HCT116 (cell line): Measurements from ENCODE around the gene SETD1B. TPM values are rescaled to one million over a fixed set of nuclear protein-coding genes. Genes with fewer than 3 reads are reported as not detected.

Experiments
- ATAC-seq: fragments of 200-7000 bp; cut with Tn5 transposase; 2 replicates; pipeline ENCODE4 v1.9.1; 2020; ENCODE audit warnings: mild to moderate bottlenecking, moderate library complexity
- BruUV-seq: library from RNA; stranded (reverse); fragments of 400-500 nt; replicated peaks from 2 replicates; lab custom pipeline; 2021; lab: Mats Ljungman, UMichigan
- CTCF ChIA-PET: fragments of 300-600 bp; sonication (Branson Sonifier 250); formaldehyde crosslinking; loops from one replicate; lab custom pipeline; 2021; ENCODE audit warnings: antibody characterized with exemption; lab: Charles Lee
- POLR2A ChIA-PET: fragments of 300-600, 350-600 bp; sonication (Branson Sonifier 250); formaldehyde crosslinking; loops from one replicate; lab custom pipeline; 2021; ENCODE audit warnings: antibody characterized with exemption; lab: Charles Lee
- RAD21 ChIA-PET, 2 experiments: fragments of 300-600 bp; sonication (Branson Sonifier 250); formaldehyde crosslinking; loops; one replicate each; lab custom pipeline; 2023; ENCODE audit warnings: low total read pairs in 2 of 2; ENCODE audit not compliant: uncharacterized antibody in 2 of 2, unreplicated experiment in 2 of 2, low non-redundant PET in 1 of 2; lab: Charles Lee
- DNase-seq: peaks from one replicate; pipeline ENCODE4 v3.0.0-alpha.2; 2010; ENCODE audit warnings: low read depth, low spot score
- H2AFZ ChIP-seq: fragments of 200-600 bp; shearing (Covaris generic), sonication (generic); 2 replicates; pipeline ENCODE4 v1.6.1; 2017; ENCODE audit warnings: low read depth, mixed run types, mixed read lengths, antibody characterized with exemption, low read length; ENCODE audit not compliant: poor library complexity, severe bottlenecking
- H3K27ac ChIP-seq: 2 replicates; pipeline ENCODE4 v1.5.1; 2012; ENCODE audit warnings: low read depth, low read length
- H3K27me3 ChIP-seq: fragments of 200-600 bp; sonication (generic); 2 replicates; pipeline ENCODE4 v1.6.1; 2016; ENCODE audit warnings: mixed run types, low read length, mixed read lengths; ENCODE audit not compliant: insufficient read depth
- H3K36me3 ChIP-seq, 2 experiments: fragments of 200-500 bp in 1 of 2; fragments of 200-600 bp in 1 of 2; sonication (Bioruptor generic) in 1 of 2; sonication (generic) in 1 of 2; 2 replicates each; pipeline versions ENCODE4 v1.5.1 to v1.6.1; 2014 to 2016; ENCODE audit warnings: low read length in 2 of 2, inconsistent platforms in 1 of 2, mixed read lengths in 1 of 2, mixed run types in 1 of 2; ENCODE audit not compliant: insufficient read depth in 2 of 2, control insufficient read depth in 1 of 2
- H3K4me1 ChIP-seq, 2 experiments: fragments of 200-600 bp in 1 of 2; sonication (generic) in 1 of 2; 2 replicates each; pipeline versions ENCODE4 v1.5.1 to v1.6.1; 2012 to 2017; ENCODE audit warnings: low read length in 2 of 2, inconsistent platforms in 1 of 2, mild to moderate bottlenecking in 1 of 2, mixed read lengths in 1 of 2, mixed run types in 1 of 2, moderate library complexity in 1 of 2; ENCODE audit not compliant: insufficient read depth in 2 of 2, control insufficient read depth in 1 of 2
- H3K4me2 ChIP-seq: fragments of 200-600 bp; sonication (generic); 2 replicates; pipeline ENCODE4 v1.6.1; 2017; ENCODE audit warnings: mixed run types, low read length, mixed read lengths
- H3K4me3 ChIP-seq, 2 experiments: fragments of 200-600 bp in 1 of 2; sonication (generic) in 1 of 2; replicated peaks in 1 of 2; 2 replicates each; pipeline ENCODE4 v1.5.1; 2011 to 2016; ENCODE audit warnings: low read length in 2 of 2, control low read depth in 1 of 2, low read depth in 1 of 2, mild to moderate bottlenecking in 1 of 2, mixed read lengths in 1 of 2, mixed run types in 1 of 2
- H3K79me2 ChIP-seq: fragments of 200-600 bp; sonication (generic); 2 replicates; pipeline ENCODE4 v1.6.1; 2017; ENCODE audit warnings: mild to moderate bottlenecking, mixed run types, low read length, moderate library complexity, mixed read lengths; ENCODE audit not compliant: insufficient read depth
- H3K9ac ChIP-seq: fragments of 200-600 bp; sonication (generic); 2 replicates; pipeline ENCODE4 v1.6.1; 2016; ENCODE audit warnings: low read length, mixed read lengths
- H3K9me2 ChIP-seq: fragments of 200-600 bp; sonication (generic), shearing (Covaris generic); 2 replicates; pipeline ENCODE4 v1.6.1; 2017; ENCODE audit warnings: mixed run types, mild to moderate bottlenecking, moderate library complexity; ENCODE audit not compliant: insufficient read depth
- H3K9me3 ChIP-seq, 2 experiments: fragments of 200-500 bp in 1 of 2; fragments of 200-600 bp in 1 of 2; sonication (Bioruptor generic) in 1 of 2; sonication (generic) in 1 of 2; 2 replicates each; pipeline ENCODE4 v1.6.1; 2014 to 2017; ENCODE audit warnings: low read length in 2 of 2, mixed read lengths in 2 of 2, inconsistent platforms in 1 of 2, low read depth in 1 of 2, mild to moderate bottlenecking in 1 of 2, mixed run types in 1 of 2, moderate library complexity in 1 of 2; ENCODE audit not compliant: control insufficient read depth in 1 of 2, insufficient read depth in 1 of 2
- H4K20me1 ChIP-seq: fragments of 200-600 bp; sonication (generic), shearing (Covaris generic); 2 replicates; pipeline ENCODE4 v1.6.1; 2017; ENCODE audit warnings: mixed run types, mild to moderate bottlenecking, moderate library complexity; ENCODE audit not compliant: insufficient read depth
- CBX3 ChIP-seq: IDR thresholded peaks from 2 replicates; pipeline ENCODE4 v1.6.1; 2012; ENCODE audit warnings: low read depth
- CEBPB ChIP-seq: IDR thresholded peaks from 2 replicates; pipeline ENCODE4 v1.6.1; 2012; ENCODE audit warnings: low read depth
- JUND ChIP-seq: IDR thresholded peaks from 2 replicates; pipeline ENCODE4 v1.6.1; 2012
- MAX ChIP-seq: IDR thresholded peaks from 2 replicates; pipeline ENCODE4 v1.6.1; 2012
- POLR2A ChIP-seq: IDR thresholded peaks from 2 replicates; pipeline ENCODE4 v1.7.0; 2011; ENCODE audit warnings: borderline replicate concordance; ENCODE audit not compliant: insufficient read depth, insufficient read length; ENCODE audit errors: extremely low read depth
- RAD21 ChIP-seq: IDR thresholded peaks from 2 replicates; pipeline ENCODE4 v1.6.1; 2012; ENCODE audit warnings: low read depth, mild to moderate bottlenecking
- SRF ChIP-seq: IDR thresholded peaks from 2 replicates; pipeline ENCODE4 v1.6.1; 2012; ENCODE audit warnings: low read depth
- TCF7L2 ChIP-seq: IDR thresholded peaks from 2 replicates; pipeline ENCODE4 v1.7.0; 2011; ENCODE audit warnings: borderline replicate concordance, inconsistent platforms; ENCODE audit not compliant: insufficient read depth, insufficient read length; ENCODE audit errors: extremely low read depth
- YY1 ChIP-seq: IDR thresholded peaks from 2 replicates; pipeline ENCODE4 v1.6.1; 2011; ENCODE audit warnings: low read length, low read depth, moderate library complexity, mild to moderate bottlenecking; ENCODE audit not compliant: insufficient replicate concordance; ENCODE audit errors: extremely low read depth
- ZBTB33 ChIP-seq: IDR thresholded peaks from 2 replicates; pipeline ENCODE4 v1.6.1; 2011; ENCODE audit warnings: mild to moderate bottlenecking, low read length, moderate library complexity; ENCODE audit not compliant: insufficient replicate concordance; ENCODE audit errors: extremely low read depth
- ZFX ChIP-seq: fragments of 450-650 bp; IDR thresholded peaks from 2 replicates; pipeline ENCODE4 v1.6.1; 2017
- ZNF274 ChIP-seq: fragments of 200-500 bp; sonication (Bioruptor generic); IDR thresholded peaks from 2 replicates; pipeline ENCODE4 v1.6.1; 2014; ENCODE audit warnings: mild to moderate bottlenecking, low read depth, low read length, inconsistent platforms
- intact Hi-C: fragments of 100-400 bp; cut with micrococcal nuclease; formaldehyde crosslinking; loops from 2 replicates; pipeline ENCODE4 v1.10.0; 2022
- total RNA-seq: library from RNA; stranded (reverse); gene quantifications from one replicate; pipeline ENCODE4 v1.2.1, GENCODE V29; 2021; ENCODE audit not compliant: unreplicated experiment
- TF ChIP-seq, protein P1 (sequence below), 3 experiments: fragments of 200-600 bp in 1 of 3; sonication (generic) in 1 of 3; IDR thresholded peaks in 2 of 3; conservative IDR thresholded peaks in 1 of 3; 2 replicates each; pipeline ENCODE4 v1.5.1; 2012 to 2017; ENCODE audit warnings: low read depth in 2 of 3, low read length in 2 of 3, antibody characterized with exemption in 1 of 3, borderline replicate concordance in 1 of 3, control low read depth in 1 of 3, mild to moderate bottlenecking in 1 of 3, mixed read lengths in 1 of 3, mixed run types in 1 of 3, moderate library complexity in 1 of 3; ENCODE audit not compliant: insufficient read depth in 1 of 3
- TF ChIP-seq, protein P2 (sequence below): IDR thresholded peaks from 2 replicates; pipeline ENCODE4 v1.6.1; 2012; ENCODE audit warnings: low read depth

The SETD1B gene
- total RNA-seq, 1 experiment from 2014 or later = 17.5 TPM

- TF ChIP-seq ZBTB33 = no peak
- no peak for TF ChIP-seq CEBPB
- TF ChIP-seq RAD21 = no peak
- TF ChIP-seq JUND = no peak
These were observed 37.3 kb upstream of the SETD1B start (continued) for GRCh38 chr12:121766290-121767039.

GRCh38 chr12:121767525-121768016 is 36.2 kb upstream of the SETD1B start:
- Histone ChIP-seq H3K4me2 (no peak overlapping the region), H3K4me3 (no peak overlapping the region), H3K9me3 (no peaks in the 10 kb centered on the region), H3K9me2 (no peaks in the 10 kb centered on the region), H3K4me1 (peaks cover 31 to 33% of the 10 kb centered on the region in 2 experiments), H4K20me1 (no peaks in the 10 kb centered on the region)
- BruUV-seq = no TSS peak
- RAD21 ChIA-PET = no interaction called here
- CTCF ChIA-PET = no interaction called here
- POLR2A ChIA-PET = no interaction called here
- TF ChIP-seq, protein P1, sequence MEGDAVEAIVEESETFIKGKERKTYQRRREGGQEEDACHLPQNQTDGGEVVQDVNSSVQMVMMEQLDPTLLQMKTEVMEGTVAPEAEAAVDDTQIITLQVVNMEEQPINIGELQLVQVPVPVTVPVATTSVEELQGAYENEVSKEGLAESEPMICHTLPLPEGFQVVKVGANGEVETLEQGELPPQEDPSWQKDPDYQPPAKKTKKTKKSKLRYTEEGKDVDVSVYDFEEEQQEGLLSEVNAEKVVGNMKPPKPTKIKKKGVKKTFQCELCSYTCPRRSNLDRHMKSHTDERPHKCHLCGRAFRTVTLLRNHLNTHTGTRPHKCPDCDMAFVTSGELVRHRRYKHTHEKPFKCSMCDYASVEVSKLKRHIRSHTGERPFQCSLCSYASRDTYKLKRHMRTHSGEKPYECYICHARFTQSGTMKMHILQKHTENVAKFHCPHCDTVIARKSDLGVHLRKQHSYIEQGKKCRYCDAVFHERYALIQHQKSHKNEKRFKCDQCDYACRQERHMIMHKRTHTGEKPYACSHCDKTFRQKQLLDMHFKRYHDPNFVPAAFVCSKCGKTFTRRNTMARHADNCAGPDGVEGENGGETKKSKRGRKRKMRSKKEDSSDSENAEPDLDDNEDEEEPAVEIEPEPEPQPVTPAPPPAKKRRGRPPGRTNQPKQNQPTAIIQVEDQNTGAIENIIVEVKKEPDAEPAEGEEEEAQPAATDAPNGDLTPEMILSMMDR (IDR thresholded peaks at IDR 0.05 in 2 of 3, conservative IDR thresholded peaks at IDR 0.05 in 1 of 3; ENCODE audit: borderline replicate concordance in 1 of 3, insufficient read depth in 1 of 3, low read depth in 2 of 3, low read length in 2 of 3) = no peak
- no peak for TF ChIP-seq ZNF274
- no peak for TF ChIP-seq TCF7L2
- no peak for TF ChIP-seq JUND
- no peak for TF ChIP-seq POLR2A
- TF ChIP-seq ZFX = no peak
- no peak for TF ChIP-seq YY1
- TF ChIP-seq SRF = no peak
- no peak for TF ChIP-seq CEBPB
- no peak for TF ChIP-seq MAX
- no peak for TF ChIP-seq CBX3
- TF ChIP-seq, protein P2, sequence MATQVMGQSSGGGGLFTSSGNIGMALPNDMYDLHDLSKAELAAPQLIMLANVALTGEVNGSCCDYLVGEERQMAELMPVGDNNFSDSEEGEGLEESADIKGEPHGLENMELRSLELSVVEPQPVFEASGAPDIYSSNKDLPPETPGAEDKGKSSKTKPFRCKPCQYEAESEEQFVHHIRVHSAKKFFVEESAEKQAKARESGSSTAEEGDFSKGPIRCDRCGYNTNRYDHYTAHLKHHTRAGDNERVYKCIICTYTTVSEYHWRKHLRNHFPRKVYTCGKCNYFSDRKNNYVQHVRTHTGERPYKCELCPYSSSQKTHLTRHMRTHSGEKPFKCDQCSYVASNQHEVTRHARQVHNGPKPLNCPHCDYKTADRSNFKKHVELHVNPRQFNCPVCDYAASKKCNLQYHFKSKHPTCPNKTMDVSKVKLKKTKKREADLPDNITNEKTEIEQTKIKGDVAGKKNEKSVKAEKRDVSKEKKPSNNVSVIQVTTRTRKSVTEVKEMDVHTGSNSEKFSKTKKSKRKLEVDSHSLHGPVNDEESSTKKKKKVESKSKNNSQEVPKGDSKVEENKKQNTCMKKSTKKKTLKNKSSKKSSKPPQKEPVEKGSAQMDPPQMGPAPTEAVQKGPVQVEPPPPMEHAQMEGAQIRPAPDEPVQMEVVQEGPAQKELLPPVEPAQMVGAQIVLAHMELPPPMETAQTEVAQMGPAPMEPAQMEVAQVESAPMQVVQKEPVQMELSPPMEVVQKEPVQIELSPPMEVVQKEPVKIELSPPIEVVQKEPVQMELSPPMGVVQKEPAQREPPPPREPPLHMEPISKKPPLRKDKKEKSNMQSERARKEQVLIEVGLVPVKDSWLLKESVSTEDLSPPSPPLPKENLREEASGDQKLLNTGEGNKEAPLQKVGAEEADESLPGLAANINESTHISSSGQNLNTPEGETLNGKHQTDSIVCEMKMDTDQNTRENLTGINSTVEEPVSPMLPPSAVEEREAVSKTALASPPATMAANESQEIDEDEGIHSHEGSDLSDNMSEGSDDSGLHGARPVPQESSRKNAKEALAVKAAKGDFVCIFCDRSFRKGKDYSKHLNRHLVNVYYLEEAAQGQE = no peak
- TF ChIP-seq, all 23 proteins: peak for 0
- H3K27ac ChIP-seq = no peak overlapping the region
- intact Hi-C loops = no loop called here
- no peaks in the 10 kb centered on the region for H3K27me3 ChIP-seq
- no peak for ATAC-seq
- no peaks in the 10 kb centered on the region for H3K36me3 ChIP-seq
- H2AFZ ChIP-seq = no peak overlapping the region
- H3K79me2 ChIP-seq = no peaks in the 10 kb centered on the region
- no peak overlapping the region for H3K9ac ChIP-seq
- no peak for DNase-seq
